SK-N-SH treated with all-trans-retinoic acid at 6 μM for 48 hours (cell line): ENCODE results near the gene SLC12A6.

Experiments
- ATAC-seq: fragments of 200-7000 bp; cut with Tn5 transposase; 3 replicates; pipeline ENCODE4 v1.9.1; 2020; ENCODE audit warnings: mild to moderate bottlenecking, moderate library complexity
- ARNTL ChIP-seq: fragments of 450-650 bp; formaldehyde crosslinking; IDR thresholded peaks from 2 replicates; pipeline ENCODE4 v1.5.0; 2020; ENCODE audit warnings: low read depth, mild to moderate bottlenecking, moderate library complexity, borderline replicate concordance
- BACH2 ChIP-seq: fragments of 250-450 bp; sonication (Bioruptor Pico); IDR thresholded peaks from 2 replicates; pipeline ENCODE4 v1.9.0; 2021; ENCODE audit warnings: mild to moderate bottlenecking, borderline replicate concordance
- CSDC2 ChIP-seq: fragments of 250-450 bp; sonication (Bioruptor Pico); IDR thresholded peaks from 2 replicates; pipeline ENCODE4 v1.5.0; 2020; ENCODE audit warnings: mild to moderate bottlenecking, moderate library complexity
- ESRRG ChIP-seq: fragments of 250-450 bp; sonication (Bioruptor Pico); IDR thresholded peaks from 2 replicates; pipeline ENCODE4 v1.6.1; 2021; ENCODE audit warnings: mild to moderate bottlenecking
- GLIS3 ChIP-seq: fragments of 250-450 bp; sonication (Bioruptor Pico); IDR thresholded peaks from 2 replicates; pipeline ENCODE4 v1.5.0; 2020; ENCODE audit warnings: mild to moderate bottlenecking, moderate library complexity
- ISL1 ChIP-seq: fragments of 250-450 bp; sonication (Bioruptor Pico); IDR thresholded peaks from 2 replicates; pipeline ENCODE4 v2.1.2; 2022; ENCODE audit warnings: mild to moderate bottlenecking, moderate library complexity
- OSR1 ChIP-seq: fragments of 250-450 bp; sonication (Bioruptor Pico); IDR thresholded peaks from 2 replicates; pipeline ENCODE4 v1.8.0; 2022; ENCODE audit warnings: moderate library complexity, mild to moderate bottlenecking, inconsistent platforms
- PPARA ChIP-seq: fragments of 250-450 bp; sonication (Bioruptor Pico); IDR thresholded peaks from 2 replicates; pipeline ENCODE4 v1.5.0; 2020; ENCODE audit warnings: mild to moderate bottlenecking, borderline replicate concordance
- RARB ChIP-seq: fragments of 250-450 bp; sonication (Bioruptor Pico); IDR thresholded peaks from 2 replicates; pipeline ENCODE4 v1.8.0; 2021; ENCODE audit warnings: mild to moderate bottlenecking, moderate library complexity
- SNAI2 ChIP-seq: fragments of 250-450 bp; sonication (Bioruptor Pico); IDR thresholded peaks from 2 replicates; pipeline ENCODE4 v1.5.0; 2020; ENCODE audit warnings: mild to moderate bottlenecking, moderate library complexity
- TCF4 ChIP-seq: fragments of 250-450 bp; sonication (Bioruptor Pico); IDR thresholded peaks from 2 replicates; pipeline ENCODE4 v1.8.0; 2021; ENCODE audit warnings: mild to moderate bottlenecking, moderate library complexity, borderline replicate concordance
- TSHZ2 ChIP-seq: fragments of 250-450 bp; sonication (Bioruptor Pico); IDR thresholded peaks from 2 replicates; pipeline ENCODE4 v1.5.0; 2020; ENCODE audit warnings: mild to moderate bottlenecking, moderate library complexity
- ZC3H10 ChIP-seq: fragments of 250-450 bp; sonication (Bioruptor Pico); IDR thresholded peaks from 2 replicates; pipeline ENCODE4 v1.5.1; 2021; ENCODE audit warnings: mild to moderate bottlenecking, moderate library complexity
- ZFP3 ChIP-seq: fragments of 250-450 bp; sonication (Bioruptor Pico); IDR thresholded peaks from 2 replicates; pipeline ENCODE4 v1.5.0; 2020; ENCODE audit warnings: mild to moderate bottlenecking, moderate library complexity
- ZFP30 ChIP-seq: fragments of 450-650 bp; formaldehyde crosslinking; IDR thresholded peaks from 2 replicates; pipeline ENCODE4 v1.5.0; 2022; ENCODE audit warnings: mild to moderate bottlenecking, moderate library complexity
- ZNF565 ChIP-seq: fragments of 450-650 bp; formaldehyde crosslinking; conservative IDR thresholded peaks from 2 replicates; pipeline ENCODE4 v1.5.0; 2020; ENCODE audit warnings: low read depth, mild to moderate bottlenecking, moderate library complexity
- ZNF70 ChIP-seq: fragments of 450-650 bp; formaldehyde crosslinking; IDR thresholded peaks from 2 replicates; pipeline ENCODE4 v1.5.0; 2020; ENCODE audit warnings: mild to moderate bottlenecking, moderate library complexity
- ZNF8 ChIP-seq: fragments of 450-650 bp; formaldehyde crosslinking; IDR thresholded peaks from 2 replicates; pipeline ENCODE4 v1.5.0; 2020; ENCODE audit warnings: mild to moderate bottlenecking, moderate library complexity
- TF ChIP-seq, protein P1 (sequence below): fragments of 250-450 bp; sonication (Bioruptor Pico); IDR thresholded peaks from 2 replicates; pipeline ENCODE4 v1.5.1; 2021; ENCODE audit warnings: mild to moderate bottlenecking, moderate library complexity
- TF ChIP-seq, protein P2 (sequence below): fragments of 250-450 bp; sonication (Bioruptor Pico); IDR thresholded peaks from 2 replicates; pipeline ENCODE4 v1.8.0; 2020; ENCODE audit warnings: mild to moderate bottlenecking, moderate library complexity, borderline replicate concordance
- TF ChIP-seq, protein P3 (sequence below): fragments of 250-450 bp; sonication (Bioruptor Pico); IDR thresholded peaks from 2 replicates; pipeline ENCODE4 v1.8.0; 2021; ENCODE audit warnings: low read depth, mild to moderate bottlenecking, moderate library complexity, borderline replicate concordance
- TF ChIP-seq, protein P4 (sequence below): fragments of 250-450 bp; sonication (Bioruptor Pico); IDR thresholded peaks from 2 replicates; pipeline ENCODE4 v1.5.1; 2020; ENCODE audit warnings: low read depth, mild to moderate bottlenecking, moderate library complexity

Gene SLC12A6

GRCh38 chr15:34324933-34325332, 12.6 kb downstream of the SLC12A6 start:
- TF ChIP-seq PPARA (CRISPR knock-in tag) (no peak), TSHZ2 (no peak), GLIS3 (CRISPR knock-in tag) (no peak), ZFP3 (CRISPR knock-in tag) (no peak), TCF4 (CRISPR knock-in tag) (no peak), ZNF8 (CRISPR knock-in tag) (no peak), CSDC2 (CRISPR knock-in tag) (no peak), ZNF565 (CRISPR knock-in tag) (no peak), ZC3H10 (CRISPR knock-in tag) (no peak), OSR1 (CRISPR knock-in tag) (no peak), RARB (CRISPR knock-in tag) (no peak)
- TF ChIP-seq, protein P1, sequence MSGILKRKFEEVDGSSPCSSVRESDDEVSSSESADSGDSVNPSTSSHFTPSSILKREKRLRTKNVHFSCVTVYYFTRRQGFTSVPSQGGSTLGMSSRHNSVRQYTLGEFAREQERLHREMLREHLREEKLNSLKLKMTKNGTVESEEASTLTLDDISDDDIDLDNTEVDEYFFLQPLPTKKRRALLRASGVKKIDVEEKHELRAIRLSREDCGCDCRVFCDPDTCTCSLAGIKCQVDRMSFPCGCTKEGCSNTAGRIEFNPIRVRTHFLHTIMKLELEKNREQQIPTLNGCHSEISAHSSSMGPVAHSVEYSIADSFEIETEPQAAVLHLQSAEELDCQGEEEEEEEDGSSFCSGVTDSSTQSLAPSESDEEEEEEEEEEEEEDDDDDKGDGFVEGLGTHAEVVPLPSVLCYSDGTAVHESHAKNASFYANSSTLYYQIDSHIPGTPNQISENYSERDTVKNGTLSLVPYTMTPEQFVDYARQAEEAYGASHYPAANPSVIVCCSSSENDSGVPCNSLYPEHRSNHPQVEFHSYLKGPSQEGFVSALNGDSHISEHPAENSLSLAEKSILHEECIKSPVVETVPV (CRISPR knock-in tag), result no peak
- no peak for ATAC-seq

DNA sequence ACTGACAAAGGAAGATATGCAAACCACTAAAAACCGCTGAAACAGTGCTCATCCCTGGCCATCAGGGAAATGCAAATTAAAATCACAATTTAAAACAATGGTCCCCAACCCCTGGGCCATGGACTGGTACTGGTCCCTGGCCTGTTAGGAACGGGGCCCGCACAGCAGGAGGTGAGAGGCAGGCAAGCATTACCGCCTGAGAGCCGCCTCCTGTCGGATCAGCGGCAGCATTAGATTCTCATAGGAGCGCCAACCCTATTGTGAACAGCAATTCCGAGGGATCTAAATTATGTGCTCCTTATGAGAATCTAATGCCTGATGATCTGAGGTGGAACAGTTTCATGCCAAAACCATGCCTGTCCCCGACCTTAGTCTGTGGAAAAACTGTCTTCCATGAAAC, 14.4 kb downstream of the SLC12A6 start:
- TF ChIP-seq, protein P2, sequence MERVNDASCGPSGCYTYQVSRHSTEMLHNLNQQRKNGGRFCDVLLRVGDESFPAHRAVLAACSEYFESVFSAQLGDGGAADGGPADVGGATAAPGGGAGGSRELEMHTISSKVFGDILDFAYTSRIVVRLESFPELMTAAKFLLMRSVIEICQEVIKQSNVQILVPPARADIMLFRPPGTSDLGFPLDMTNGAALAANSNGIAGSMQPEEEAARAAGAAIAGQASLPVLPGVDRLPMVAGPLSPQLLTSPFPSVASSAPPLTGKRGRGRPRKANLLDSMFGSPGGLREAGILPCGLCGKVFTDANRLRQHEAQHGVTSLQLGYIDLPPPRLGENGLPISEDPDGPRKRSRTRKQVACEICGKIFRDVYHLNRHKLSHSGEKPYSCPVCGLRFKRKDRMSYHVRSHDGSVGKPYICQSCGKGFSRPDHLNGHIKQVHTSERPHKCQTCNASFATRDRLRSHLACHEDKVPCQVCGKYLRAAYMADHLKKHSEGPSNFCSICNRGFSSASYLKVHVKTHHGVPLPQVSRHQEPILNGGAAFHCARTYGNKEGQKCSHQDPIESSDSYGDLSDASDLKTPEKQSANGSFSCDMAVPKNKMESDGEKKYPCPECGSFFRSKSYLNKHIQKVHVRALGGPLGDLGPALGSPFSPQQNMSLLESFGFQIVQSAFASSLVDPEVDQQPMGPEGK, result no peak
- no peak for TF ChIP-seq GLIS3 (CRISPR knock-in tag)
- TF ChIP-seq, protein P3, sequence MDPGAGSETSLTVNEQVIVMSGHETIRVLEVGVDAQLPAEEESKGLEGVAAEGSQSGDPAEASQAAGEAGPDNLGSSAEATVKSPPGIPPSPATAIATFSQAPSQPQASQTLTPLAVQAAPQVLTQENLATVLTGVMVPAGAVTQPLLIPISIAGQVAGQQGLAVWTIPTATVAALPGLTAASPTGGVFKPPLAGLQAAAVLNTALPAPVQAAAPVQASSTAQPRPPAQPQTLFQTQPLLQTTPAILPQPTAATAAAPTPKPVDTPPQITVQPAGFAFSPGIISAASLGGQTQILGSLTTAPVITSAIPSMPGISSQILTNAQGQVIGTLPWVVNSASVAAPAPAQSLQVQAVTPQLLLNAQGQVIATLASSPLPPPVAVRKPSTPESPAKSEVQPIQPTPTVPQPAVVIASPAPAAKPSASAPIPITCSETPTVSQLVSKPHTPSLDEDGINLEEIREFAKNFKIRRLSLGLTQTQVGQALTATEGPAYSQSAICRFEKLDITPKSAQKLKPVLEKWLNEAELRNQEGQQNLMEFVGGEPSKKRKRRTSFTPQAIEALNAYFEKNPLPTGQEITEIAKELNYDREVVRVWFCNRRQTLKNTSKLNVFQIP (CRISPR knock-in tag), result no peak
- TF ChIP-seq TCF4 (CRISPR knock-in tag), result no peak
- no peak for TF ChIP-seq TSHZ2
- no peak for TF ChIP-seq ZNF70 (CRISPR knock-in tag)
- TF ChIP-seq ISL1 (CRISPR knock-in tag), result no peak
- no peak for TF ChIP-seq SNAI2 (CRISPR knock-in tag)
- no peak for TF ChIP-seq ZC3H10 (CRISPR knock-in tag)
- TF ChIP-seq, protein P4, sequence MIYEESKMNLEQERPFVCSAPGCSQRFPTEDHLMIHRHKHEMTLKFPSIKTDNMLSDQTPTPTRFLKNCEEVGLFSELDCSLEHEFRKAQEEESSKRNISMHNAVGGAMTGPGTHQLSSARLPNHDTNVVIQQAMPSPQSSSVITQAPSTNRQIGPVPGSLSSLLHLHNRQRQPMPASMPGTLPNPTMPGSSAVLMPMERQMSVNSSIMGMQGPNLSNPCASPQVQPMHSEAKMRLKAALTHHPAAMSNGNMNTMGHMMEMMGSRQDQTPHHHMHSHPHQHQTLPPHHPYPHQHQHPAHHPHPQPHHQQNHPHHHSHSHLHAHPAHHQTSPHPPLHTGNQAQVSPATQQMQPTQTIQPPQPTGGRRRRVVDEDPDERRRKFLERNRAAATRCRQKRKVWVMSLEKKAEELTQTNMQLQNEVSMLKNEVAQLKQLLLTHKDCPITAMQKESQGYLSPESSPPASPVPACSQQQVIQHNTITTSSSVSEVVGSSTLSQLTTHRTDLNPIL (CRISPR knock-in tag), result no peak
- TF ChIP-seq ARNTL (CRISPR knock-in tag), result no peak
- TF ChIP-seq ZNF565 (CRISPR knock-in tag), result no peak
- no peak for TF ChIP-seq BACH2 (CRISPR knock-in tag)
- TF ChIP-seq ESRRG (CRISPR knock-in tag), result no peak
- no peak for TF ChIP-seq ZFP30 (CRISPR knock-in tag)
- TF ChIP-seq PPARA (CRISPR knock-in tag), result no peak
- no peak for TF ChIP-seq CSDC2 (CRISPR knock-in tag)
- ATAC-seq, result no peak
